GM12872 (cell line): ENCODE data around the gene LGALS8.

ENCODE experiments used
- TF ChIP-seq, protein P1 (sequence below): IDR thresholded peaks from 3 replicates; pipeline ENCODE4 v1.5.1; 2011; ENCODE audit warnings: low read depth, mild to moderate bottlenecking, low read length, moderate library complexity; ENCODE audit not compliant: insufficient read depth

LGALS8 gene

GRCh38 chr1:236502972-236503639 is 20.7 kb upstream of the LGALS8 start:
- TF ChIP-seq, protein P1, sequence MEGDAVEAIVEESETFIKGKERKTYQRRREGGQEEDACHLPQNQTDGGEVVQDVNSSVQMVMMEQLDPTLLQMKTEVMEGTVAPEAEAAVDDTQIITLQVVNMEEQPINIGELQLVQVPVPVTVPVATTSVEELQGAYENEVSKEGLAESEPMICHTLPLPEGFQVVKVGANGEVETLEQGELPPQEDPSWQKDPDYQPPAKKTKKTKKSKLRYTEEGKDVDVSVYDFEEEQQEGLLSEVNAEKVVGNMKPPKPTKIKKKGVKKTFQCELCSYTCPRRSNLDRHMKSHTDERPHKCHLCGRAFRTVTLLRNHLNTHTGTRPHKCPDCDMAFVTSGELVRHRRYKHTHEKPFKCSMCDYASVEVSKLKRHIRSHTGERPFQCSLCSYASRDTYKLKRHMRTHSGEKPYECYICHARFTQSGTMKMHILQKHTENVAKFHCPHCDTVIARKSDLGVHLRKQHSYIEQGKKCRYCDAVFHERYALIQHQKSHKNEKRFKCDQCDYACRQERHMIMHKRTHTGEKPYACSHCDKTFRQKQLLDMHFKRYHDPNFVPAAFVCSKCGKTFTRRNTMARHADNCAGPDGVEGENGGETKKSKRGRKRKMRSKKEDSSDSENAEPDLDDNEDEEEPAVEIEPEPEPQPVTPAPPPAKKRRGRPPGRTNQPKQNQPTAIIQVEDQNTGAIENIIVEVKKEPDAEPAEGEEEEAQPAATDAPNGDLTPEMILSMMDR = no peak

GRCh38 chr1:236507022-236507700 is 16.6 kb upstream of the LGALS8 start:
- TF ChIP-seq, protein P1 = no peak

DNA sequence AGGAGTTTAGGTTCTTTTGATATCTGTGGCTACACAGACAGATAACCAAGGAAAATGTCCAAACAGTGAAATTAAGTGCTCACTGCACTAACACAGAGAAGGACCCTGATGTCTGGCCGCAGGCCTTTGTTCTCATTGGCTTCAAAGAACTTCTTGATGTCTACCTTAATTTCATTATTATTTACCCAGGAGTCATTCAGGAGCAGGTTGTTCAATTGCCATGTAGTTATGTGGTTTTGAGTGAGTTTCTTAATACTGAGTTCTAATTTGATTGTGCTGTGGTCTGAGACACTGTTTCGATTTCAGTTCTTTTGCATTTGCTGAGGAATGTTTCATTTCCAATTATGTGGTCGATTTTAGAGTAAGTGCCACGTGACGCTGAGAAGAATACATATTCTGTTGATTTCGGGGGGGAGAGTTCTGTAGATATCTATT is 15.2 kb upstream of the LGALS8 start:
- TF ChIP-seq, protein P1 = no peak

DNA sequence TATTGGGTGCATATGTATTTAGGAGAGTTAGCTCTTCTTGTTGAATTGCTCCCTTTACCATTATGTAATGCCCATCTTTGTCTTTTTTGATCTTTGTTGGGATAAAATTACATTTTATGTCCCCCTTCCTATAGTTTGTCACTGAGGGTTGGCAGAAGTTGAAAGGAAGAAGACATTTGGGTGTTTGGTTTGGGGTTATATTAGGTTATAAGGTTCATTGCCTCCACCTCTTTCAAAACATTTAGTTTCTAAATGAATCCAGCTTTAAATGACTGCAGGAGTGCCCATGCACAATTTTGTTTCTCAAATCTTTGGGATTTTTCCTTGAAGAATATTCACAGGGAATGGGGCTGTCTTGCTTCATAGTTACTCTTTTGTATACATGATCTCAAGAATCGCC is 14.6 kb upstream of the LGALS8 start:
- TF ChIP-seq, protein P1 = no peak

GRCh38 chr1:236509647-236510401 is 14.0 kb upstream of the LGALS8 start:
- TF ChIP-seq, protein P1 = no peak

DNA sequence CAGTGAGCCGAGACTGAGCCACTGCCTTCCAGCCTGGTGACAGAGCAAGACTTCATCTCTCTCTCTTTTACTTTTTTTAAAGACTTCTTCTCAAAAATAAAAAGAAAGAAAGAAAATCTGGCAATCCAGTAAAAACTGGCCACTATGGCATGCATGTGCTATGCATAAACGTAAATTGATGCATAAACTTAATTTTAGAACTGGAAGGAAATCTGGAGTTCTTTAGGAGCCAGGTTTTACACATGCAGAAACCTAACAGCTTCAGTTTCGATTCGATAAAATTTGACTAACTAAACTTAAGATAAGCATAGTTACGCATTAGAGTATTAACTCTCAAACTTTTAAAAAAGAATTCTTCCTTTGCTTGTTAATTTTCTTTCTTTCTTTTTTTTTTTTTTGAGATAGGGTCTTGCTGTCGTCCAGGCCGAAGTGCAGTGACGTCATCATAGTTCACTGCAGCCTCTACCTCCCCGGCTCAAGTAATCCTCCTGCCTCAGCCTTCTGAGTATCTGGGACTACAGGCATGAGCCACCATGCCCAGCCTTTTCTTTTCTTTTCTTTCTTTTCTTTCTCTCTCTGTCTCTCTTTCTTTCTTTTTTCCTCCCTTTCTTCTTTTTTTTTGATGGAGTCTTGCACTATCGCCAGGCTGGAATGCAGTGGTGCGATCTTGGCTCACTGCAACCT is 11.9 kb upstream of the LGALS8 start:
- TF ChIP-seq, protein P1 = no peak
